ENCODE measurements around the gene TRIM61. TPM values are rescaled to one million over a fixed set of nuclear protein-coding genes. Genes with fewer than 3 reads are reported as not detected.
A peak's percentile ranks its signal among the peaks of the same experiment; 100 is the strongest.

The TRIM61 gene
- total RNA-seq, 1 donor from 2014 or later, result not detected

DNA sequence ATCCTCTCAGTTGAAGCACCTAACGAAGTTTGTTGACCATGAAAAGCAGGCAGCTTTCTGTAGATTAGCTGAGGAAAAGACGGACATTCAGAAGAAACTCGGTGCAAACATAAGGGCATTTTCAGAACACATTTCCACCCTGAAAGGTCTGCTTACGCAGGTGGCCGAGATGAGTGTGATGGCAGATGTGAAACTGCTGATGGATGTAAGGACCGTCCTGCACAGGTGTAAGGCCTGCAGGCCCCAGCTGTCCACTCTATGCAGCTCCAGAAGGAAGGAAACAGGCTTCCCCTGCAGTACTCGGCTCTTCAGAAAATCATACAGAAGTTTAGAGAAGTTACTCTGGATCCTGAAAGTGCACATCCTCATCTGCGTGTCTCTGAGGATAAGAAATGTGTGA is 33.5 kb upstream of the TRIM61 start:
- Histone ChIP-seq H3K36me3 (no peaks in the 10 kb centered on the region), H3K9me3 (no peaks in the 10 kb centered on the region), H3K4me1 (no peaks in the 10 kb centered on the region), H3K27me3 (no peaks in the 10 kb centered on the region), H3K27ac (no peak overlapping the region), H3K4me3 (no peak overlapping the region)
- intact Hi-C loops (cut with DNase I), result no loop called here
- DNase-seq (ENCODE audit: extremely low spot score in 2 of 2), result peak in 1 of 2 donors; percentile 40
- TF ChIP-seq POLR2AphosphoS5 (IDR thresholded peaks at IDR 0.05; ENCODE audit: insufficient read depth in 1 of 2, low read depth in 1 of 2) (no peak), POLR2A (IDR thresholded peaks at IDR 0.05) (no peak)
- TF ChIP-seq, protein P1, sequence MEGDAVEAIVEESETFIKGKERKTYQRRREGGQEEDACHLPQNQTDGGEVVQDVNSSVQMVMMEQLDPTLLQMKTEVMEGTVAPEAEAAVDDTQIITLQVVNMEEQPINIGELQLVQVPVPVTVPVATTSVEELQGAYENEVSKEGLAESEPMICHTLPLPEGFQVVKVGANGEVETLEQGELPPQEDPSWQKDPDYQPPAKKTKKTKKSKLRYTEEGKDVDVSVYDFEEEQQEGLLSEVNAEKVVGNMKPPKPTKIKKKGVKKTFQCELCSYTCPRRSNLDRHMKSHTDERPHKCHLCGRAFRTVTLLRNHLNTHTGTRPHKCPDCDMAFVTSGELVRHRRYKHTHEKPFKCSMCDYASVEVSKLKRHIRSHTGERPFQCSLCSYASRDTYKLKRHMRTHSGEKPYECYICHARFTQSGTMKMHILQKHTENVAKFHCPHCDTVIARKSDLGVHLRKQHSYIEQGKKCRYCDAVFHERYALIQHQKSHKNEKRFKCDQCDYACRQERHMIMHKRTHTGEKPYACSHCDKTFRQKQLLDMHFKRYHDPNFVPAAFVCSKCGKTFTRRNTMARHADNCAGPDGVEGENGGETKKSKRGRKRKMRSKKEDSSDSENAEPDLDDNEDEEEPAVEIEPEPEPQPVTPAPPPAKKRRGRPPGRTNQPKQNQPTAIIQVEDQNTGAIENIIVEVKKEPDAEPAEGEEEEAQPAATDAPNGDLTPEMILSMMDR (IDR thresholded peaks at IDR 0.05), result no peak

DNA sequence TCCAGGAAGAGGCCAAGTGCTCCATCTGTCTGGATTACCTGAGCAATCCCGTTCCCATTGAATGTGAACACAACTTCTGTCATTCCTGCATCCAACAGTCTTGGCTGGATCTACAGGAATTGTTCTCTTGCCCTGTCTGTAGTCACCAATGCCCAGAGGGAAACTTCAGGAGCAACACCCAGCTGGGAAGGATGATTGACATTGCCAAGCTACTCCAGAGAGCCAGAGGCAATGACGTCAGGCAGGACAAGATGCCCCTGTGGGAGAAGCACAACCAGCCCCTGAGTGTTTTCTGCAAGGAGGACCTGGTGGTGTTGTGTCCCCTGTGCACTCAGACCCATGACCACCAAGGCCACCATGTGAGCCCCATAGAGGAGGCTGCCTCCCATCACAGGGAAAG is 33.0 kb upstream of the TRIM61 start:
- TF ChIP-seq, protein P1 (IDR thresholded peaks at IDR 0.05), result no peak
- TF ChIP-seq POLR2AphosphoS5 (IDR thresholded peaks at IDR 0.05; ENCODE audit: insufficient read depth in 1 of 2, low read depth in 1 of 2) (no peak), POLR2A (IDR thresholded peaks at IDR 0.05) (no peak)
- no peak overlapping the region for H3K27ac ChIP-seq
- no peaks in the 10 kb centered on the region for H3K36me3 ChIP-seq
- H3K4me3 ChIP-seq, result no peak overlapping the region
- H3K4me1 ChIP-seq, result no peaks in the 10 kb centered on the region
- H3K9me3 ChIP-seq, result no peaks in the 10 kb centered on the region
- H3K27me3 ChIP-seq, result no peaks in the 10 kb centered on the region
- intact Hi-C loops (cut with DNase I), result no loop called here
- peak in 1 of 2 donors; percentile 70 for DNase-seq (ENCODE audit: extremely low spot score in 2 of 2)

DNA sequence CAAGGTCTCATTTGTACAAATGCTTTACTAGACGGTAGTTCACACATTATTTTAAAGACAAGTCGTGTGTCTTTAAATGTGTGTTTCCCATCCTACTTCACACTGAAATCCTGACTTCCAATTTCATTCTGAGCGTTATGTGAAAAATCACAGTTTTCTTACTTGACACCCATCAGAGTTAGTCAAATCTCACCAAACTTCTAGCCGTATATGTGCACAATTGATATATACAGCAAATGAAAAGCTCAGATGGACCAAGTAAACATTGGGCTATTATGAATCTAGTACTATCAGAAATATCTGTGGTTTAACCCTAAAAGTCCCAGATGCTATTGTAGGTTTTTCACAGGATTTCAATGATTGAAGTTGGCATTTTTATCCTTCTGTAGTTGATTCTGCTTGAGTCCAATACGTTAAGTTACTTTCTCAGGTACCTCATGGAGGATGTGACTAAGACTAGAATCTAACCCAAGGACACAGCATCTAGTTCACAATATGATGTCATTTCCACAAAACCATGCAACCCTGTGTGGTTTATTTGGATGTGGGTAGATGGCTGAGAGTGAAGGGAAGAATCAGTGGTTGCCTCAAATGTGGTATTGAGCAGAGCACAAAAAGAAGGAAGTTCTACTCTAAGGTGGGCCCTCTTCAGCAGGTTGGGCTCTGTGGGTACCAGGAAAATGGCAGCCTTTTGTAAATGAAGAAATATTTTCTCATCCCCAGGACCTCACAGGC is 32.2 kb upstream of the TRIM61 start:
- intact Hi-C loops (cut with DNase I), result no loop called here
- H3K27ac ChIP-seq, result no peak overlapping the region

DNA sequence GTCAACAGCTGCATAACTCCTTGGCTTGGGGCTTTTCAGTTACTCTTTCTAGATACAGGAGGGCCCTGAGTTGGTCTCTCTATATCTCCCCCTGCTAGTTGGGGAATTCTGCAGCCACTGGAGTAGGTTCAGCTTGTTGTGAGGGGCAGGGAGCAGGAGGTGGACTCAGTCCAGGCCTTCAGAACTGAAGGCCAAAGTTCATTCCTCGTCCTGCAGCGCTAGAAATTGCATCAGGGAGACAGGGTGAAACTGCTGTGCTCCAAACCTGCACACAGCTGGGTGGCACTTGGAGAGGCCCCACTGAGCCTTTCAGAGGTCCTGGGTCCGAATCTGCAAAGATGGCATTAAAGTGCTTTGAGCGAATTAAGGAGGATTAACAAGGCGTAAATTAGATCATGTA is 29.4 kb upstream of the TRIM61 start:
- DNase-seq (ENCODE audit: extremely low spot score in 2 of 2), result peak in 1 of 2 donors; percentile 70
- intact Hi-C loops (cut with DNase I), result no loop called here
- no peaks in the 10 kb centered on the region for H3K27me3 ChIP-seq
- no peaks in the 10 kb centered on the region for H3K9me3 ChIP-seq
- no peak overlapping the region for H3K4me3 ChIP-seq
- H3K4me1 ChIP-seq, result no peaks in the 10 kb centered on the region
- H3K27ac ChIP-seq, result no peak overlapping the region
- no peaks in the 10 kb centered on the region for H3K36me3 ChIP-seq
- TF ChIP-seq, protein P1 (IDR thresholded peaks at IDR 0.05), result no peak
- TF ChIP-seq POLR2A (IDR thresholded peaks at IDR 0.05) (no peak), POLR2AphosphoS5 (IDR thresholded peaks at IDR 0.05; ENCODE audit: insufficient read depth in 1 of 2, low read depth in 1 of 2) (no peak)

More for the DNA sequence above, 32.2 kb upstream of the TRIM61 start:
- Histone ChIP-seq H3K4me3 (no peak overlapping the region), H3K36me3 (no peaks in the 10 kb centered on the region), H3K27me3 (no peaks in the 10 kb centered on the region), H3K4me1 (no peaks in the 10 kb centered on the region), H3K9me3 (no peaks in the 10 kb centered on the region)
- peak in 1 of 2 donors; percentile 10 for DNase-seq (ENCODE audit: extremely low spot score in 2 of 2)
- TF ChIP-seq, protein P1 (IDR thresholded peaks at IDR 0.05), result no peak
- TF ChIP-seq POLR2A (IDR thresholded peaks at IDR 0.05) (no peak), POLR2AphosphoS5 (IDR thresholded peaks at IDR 0.05; ENCODE audit: insufficient read depth in 1 of 2, low read depth in 1 of 2) (no peak)

DNA sequence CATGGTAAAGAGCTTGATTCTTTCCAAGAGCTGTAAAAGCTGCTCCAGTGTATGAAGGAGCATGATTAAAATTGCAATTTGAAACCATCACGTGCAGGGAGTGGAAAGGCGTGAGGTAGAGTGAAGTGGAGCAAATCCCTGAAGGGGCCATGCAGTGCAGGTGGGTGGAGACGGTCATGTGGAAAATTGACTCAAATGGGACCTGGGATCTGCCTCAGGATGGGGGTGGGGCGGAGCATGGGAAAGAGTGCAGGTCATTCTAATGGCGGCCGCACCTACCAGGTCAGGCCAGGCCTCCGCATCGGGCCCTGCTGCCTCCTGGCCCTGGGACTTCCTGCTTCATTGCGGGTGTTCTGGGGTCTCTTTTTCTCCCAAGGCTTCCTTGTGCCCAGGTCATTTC is 29.0 kb upstream of the TRIM61 start:
- DNase-seq (ENCODE audit: extremely low spot score in 2 of 2), result no peak
- no peaks in the 10 kb centered on the region for H3K9me3 ChIP-seq
- TF ChIP-seq POLR2A (IDR thresholded peaks at IDR 0.05) (no peak), POLR2AphosphoS5 (IDR thresholded peaks at IDR 0.05; ENCODE audit: insufficient read depth in 1 of 2, low read depth in 1 of 2) (no peak)
- TF ChIP-seq, protein P1 (IDR thresholded peaks at IDR 0.05), result no peak
- no peaks in the 10 kb centered on the region for H3K4me1 ChIP-seq
- H3K27me3 ChIP-seq, result no peaks in the 10 kb centered on the region
- intact Hi-C loops (cut with DNase I), result no loop called here
- no peaks in the 10 kb centered on the region for H3K36me3 ChIP-seq
- H3K4me3 ChIP-seq, result no peak overlapping the region
- H3K27ac ChIP-seq, result no peak overlapping the region

Measured in vagina (tissue), 2 donors.